ENCODE results near the gene AICDA.

The AICDA gene

GRCh38 chr12:8561011-8561410, 51.6 kb downstream of the AICDA start:
- DNase-seq (ENCODE audit: insufficient read length, low spot score) (no peak), FAIRE-seq (no peak)

GRCh38 chr12:8559676-8560075, 53.0 kb downstream of the AICDA start:
- DNase-seq (ENCODE audit: insufficient read length, low spot score) = no peak
- no peak for FAIRE-seq

DNA sequence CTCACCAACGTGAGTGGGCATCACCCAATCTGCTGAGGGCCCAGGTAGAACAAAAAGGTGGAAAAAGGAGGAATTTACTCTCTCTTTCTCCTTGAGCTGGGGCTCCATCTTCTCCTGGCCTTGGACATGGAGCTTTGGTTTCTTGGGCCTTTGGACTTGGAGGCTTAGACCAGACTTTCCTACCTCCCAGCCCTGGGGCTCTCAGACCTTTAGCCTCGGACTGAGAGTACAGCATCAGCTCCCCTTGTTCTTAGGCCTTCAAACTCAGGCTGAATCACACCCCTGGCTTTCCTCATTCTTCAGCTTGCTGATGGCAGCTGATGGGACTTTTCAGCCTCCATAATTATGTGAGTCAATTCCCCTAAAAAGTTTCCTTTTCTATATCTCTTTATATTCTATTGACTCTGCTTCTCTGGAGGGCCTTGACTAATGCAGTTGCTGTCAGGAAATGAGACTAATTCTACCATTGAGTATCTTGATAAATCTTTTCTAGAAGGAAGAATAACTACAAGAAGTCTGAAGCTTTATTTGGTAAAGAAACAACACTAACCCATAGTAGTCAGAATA, 56.0 kb downstream of the AICDA start:
- FAIRE-seq = no peak

GRCh38 chr12:8554451-8555195, 58.0 kb downstream of the AICDA start:
- no peak for DNase-seq (ENCODE audit: insufficient read length, low spot score)
- no peak for FAIRE-seq

More for the DNA sequence above, 56.0 kb downstream of the AICDA start:
- DNase-seq (ENCODE audit: insufficient read length, low spot score) = no peak

DNA sequence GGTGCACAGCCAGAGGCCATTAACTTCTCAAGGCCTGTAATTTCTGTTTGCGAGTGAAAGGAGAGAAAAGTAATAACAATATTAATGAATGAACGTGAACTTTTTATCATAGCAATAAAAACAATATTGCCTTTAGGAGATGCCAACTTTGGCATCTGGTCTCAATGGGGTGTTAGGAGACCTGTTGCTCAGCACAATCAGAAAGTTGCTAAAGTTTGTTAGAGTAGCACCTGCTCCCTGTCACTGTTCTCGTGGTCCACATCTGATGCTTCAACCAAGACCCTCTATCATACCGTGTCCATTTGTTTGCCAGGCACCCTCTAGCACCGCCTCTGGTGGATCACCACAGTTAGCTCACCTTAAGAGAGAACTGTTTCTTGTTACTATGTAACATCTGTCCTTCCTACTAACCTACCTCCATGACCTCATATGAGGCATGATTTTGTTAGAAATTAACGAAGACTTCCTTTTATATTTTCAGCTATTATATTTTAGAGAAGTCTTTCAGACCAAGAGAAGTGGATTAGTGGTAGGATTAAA, 59.5 kb downstream of the AICDA start:
- FAIRE-seq (no peak), DNase-seq (ENCODE audit: insufficient read length, low spot score) (no peak)
